NCI-H748 (cell line): Measurements from ENCODE around the gene AHCTF1.
"Not testable (repeated sequence)": the region's sequence is repeated elsewhere in the genome, so short reads cannot be mapped to it uniquely, and the experiment has no call there.

Source experiments
- DNase-seq: peaks from one replicate; lab custom pipeline; 2025; ENCODE audit not compliant: unreplicated experiment; lab: John Stamatoyannopoulos, UW

Gene AHCTF1

GRCh38 chr1:246837418-246838117, 94.2 kb downstream of the AHCTF1 start:
- no peak for DNase-seq

GRCh38 chr1:246836209-246836966, 95.4 kb downstream of the AHCTF1 start:
- no peak for DNase-seq

- no peak for DNase-seq
Observed at GRCh38 chr1:246831543-246831942, 100.2 kb downstream of the AHCTF1 start.

- DNase-seq, result no peak
Observed at GRCh38 chr1:246828818-246829217, 102.9 kb downstream of the AHCTF1 start.

- peak; percentile 56 for DNase-seq
Observed at GRCh38 chr1:246827396-246827795, 104.4 kb downstream of the AHCTF1 start.

GRCh38 chr1:246825557-246826175, 106.1 kb downstream of the AHCTF1 start:
- no peak for DNase-seq

GRCh38 chr1:246824541-246824940, 107.2 kb downstream of the AHCTF1 start:
- DNase-seq, result no peak

GRCh38 chr1:246822154-246822553, 109.6 kb downstream of the AHCTF1 start:
- not testable (repeated sequence) for DNase-seq

- no peak for DNase-seq
Observed at GRCh38 chr1:246820666-246821065, 111.1 kb downstream of the AHCTF1 start.

- DNase-seq, result peak; percentile 61
Observed at GRCh38 chr1:246817778-246818177, 114.0 kb downstream of the AHCTF1 start.

GRCh38 chr1:246815693-246816270, 116.0 kb downstream of the AHCTF1 start:
- no peak for DNase-seq

- no peak for DNase-seq
Observed at GRCh38 chr1:246814890-246815289, 116.9 kb downstream of the AHCTF1 start.

GRCh38 chr1:246813325-246813724, 118.4 kb downstream of the AHCTF1 start:
- DNase-seq, result not testable (repeated sequence)

- no peak for DNase-seq
Observed at GRCh38 chr1:246811985-246812384, 119.8 kb downstream of the AHCTF1 start.

- no peak for DNase-seq
Observed at GRCh38 chr1:246809473-246809872, 122.3 kb downstream of the AHCTF1 start.

- DNase-seq, result peak; percentile 8
Observed at GRCh38 chr1:246805135-246805716, 126.5 kb downstream of the AHCTF1 start.

GRCh38 chr1:246803883-246804282, 127.9 kb downstream of the AHCTF1 start:
- DNase-seq, result no peak

- no peak for DNase-seq
Observed at GRCh38 chr1:246803373-246803772, 128.4 kb downstream of the AHCTF1 start.

GRCh38 chr1:246801241-246802020, 130.3 kb downstream of the AHCTF1 start:
- no peak for DNase-seq

GRCh38 chr1:246800756-246801155, 131.0 kb downstream of the AHCTF1 start:
- no peak for DNase-seq
